ENCODE results near the gene SLC12A4. TPM values are rescaled to one million over a fixed set of nuclear protein-coding genes. Genes with fewer than 3 reads are reported as not detected.

Gene SLC12A4
- total RNA-seq, 4 donors from 2014 or later = 31.2 to 165 (median 72.2) TPM

GRCh38 chr16:67924140-67924906 lies 44.1 kb downstream of the SLC12A4 start:
- H3K36me3 ChIP-seq = peaks cover 13% of the 10 kb centered on the region
- no peak overlapping the region for H3K27ac ChIP-seq
- H3K9me3 ChIP-seq = no peaks in the 10 kb centered on the region
- H3K4me1 ChIP-seq = peaks cover 64% of the 10 kb centered on the region
- no peak for DNase-seq (ENCODE audit: low spot score in 2 of 2)
- no peak overlapping the region for H3K4me3 ChIP-seq
- WGBS = 89% methylated on average over 1 of the region's 10 CpGs
- TF ChIP-seq CTCF (IDR thresholded peaks at IDR 0.05) = no peak
- no peak for TF ChIP-seq POLR2A (IDR thresholded peaks at IDR 0.05)
- TF ChIP-seq POLR2AphosphoS5 (IDR thresholded peaks at IDR 0.05) = no peak
- no peak for TF ChIP-seq EP300 (IDR thresholded peaks at IDR 0.05)
- no peaks in the 10 kb centered on the region for H3K27me3 ChIP-seq

- Histone ChIP-seq H3K27ac (peak overlapping the region; percentile 60), H3K9me3 (no peaks in the 10 kb centered on the region), H3K4me3 (no peak overlapping the region), H3K36me3 (peaks cover 12% of the 10 kb centered on the region), H3K4me1 (peaks cover 70% of the 10 kb centered on the region), H3K27me3 (no peaks in the 10 kb centered on the region)
- no peak for TF ChIP-seq POLR2A (IDR thresholded peaks at IDR 0.05)
- no peak for TF ChIP-seq CTCF (IDR thresholded peaks at IDR 0.05)
- TF ChIP-seq EP300 (IDR thresholded peaks at IDR 0.05) = no peak
- no peak for TF ChIP-seq POLR2AphosphoS5 (IDR thresholded peaks at IDR 0.05)
- WGBS = 46% methylated on average over 7 of the region's 10 CpGs
- DNase-seq (ENCODE audit: low spot score in 2 of 2) = peak in 1 of 2 donors; percentile 67
These were observed 44.9 kb downstream of the SLC12A4 start for GRCh38 chr16:67923414-67924116.

GRCh38 chr16:67922740-67923139 lies 45.7 kb downstream of the SLC12A4 start:
- Histone ChIP-seq H3K4me3 (no peak overlapping the region), H3K9me3 (no peaks in the 10 kb centered on the region), H3K36me3 (peaks cover 7% of the 10 kb centered on the region), H3K27me3 (no peaks in the 10 kb centered on the region), H3K27ac (peak overlapping the region; percentile 60), H3K4me1 (peaks cover 68% of the 10 kb centered on the region)
- no peak for TF ChIP-seq EP300 (IDR thresholded peaks at IDR 0.05)
- TF ChIP-seq POLR2A (IDR thresholded peaks at IDR 0.05) = no peak
- TF ChIP-seq POLR2AphosphoS5 (IDR thresholded peaks at IDR 0.05) = no peak
- TF ChIP-seq CTCF (IDR thresholded peaks at IDR 0.05) = no peak
- peak in 1 of 2 donors; percentile 65 for DNase-seq (ENCODE audit: low spot score in 2 of 2)
- 33% methylated on average over 3 of the region's 8 CpGs for whole genome bisulfite sequencing

GRCh38 chr16:67922221-67922620 lies 46.2 kb downstream of the SLC12A4 start:
- 62% methylated on average over 5 of the region's 5 CpGs for WGBS
- Histone ChIP-seq H3K4me1 (peaks cover 72% of the 10 kb centered on the region), H3K4me3 (no peak overlapping the region), H3K9me3 (no peaks in the 10 kb centered on the region), H3K36me3 (peaks cover 2% of the 10 kb centered on the region), H3K27me3 (no peaks in the 10 kb centered on the region), H3K27ac (peak overlapping the region; percentile 24)
- TF ChIP-seq POLR2AphosphoS5 (IDR thresholded peaks at IDR 0.05) (no peak), CTCF (IDR thresholded peaks at IDR 0.05) (no peak), EP300 (IDR thresholded peaks at IDR 0.05) (no peak), POLR2A (IDR thresholded peaks at IDR 0.05) (no peak)
- no peak for DNase-seq (ENCODE audit: low spot score in 2 of 2)

- 50% methylated on average over 6 of the region's 6 CpGs for WGBS
- peak overlapping the region; percentile 38 for H3K27ac ChIP-seq
- TF ChIP-seq CTCF (IDR thresholded peaks at IDR 0.05) (no peak), POLR2AphosphoS5 (IDR thresholded peaks at IDR 0.05) (no peak), EP300 (IDR thresholded peaks at IDR 0.05) (no peak), POLR2A (IDR thresholded peaks at IDR 0.05) (no peak)
- DNase-seq (ENCODE audit: low spot score in 2 of 2) = no peak
- no peak overlapping the region for H3K4me3 ChIP-seq
- H3K27me3 ChIP-seq = no peaks in the 10 kb centered on the region
- no peaks in the 10 kb centered on the region for H3K36me3 ChIP-seq
- no peaks in the 10 kb centered on the region for H3K9me3 ChIP-seq
- peaks cover 83% of the 10 kb centered on the region for H3K4me1 ChIP-seq
These were observed 48.7 kb downstream of the SLC12A4 start for GRCh38 chr16:67919622-67920221.

Measured in suprapubic skin (tissue), 4 donors.